HL-60/S4 (cell line): Measurements from ENCODE around the gene IGSF21.

ENCODE experiments used
- in situ Hi-C: fragments of 300-500 bp; cut with MboI; formaldehyde crosslinking; loops from 2 replicates; pipeline ENCODE4 v1.14.3; 2022; ENCODE audit warnings: low sequenced_read_pairs

The IGSF21 gene

GRCh38 chr1:18093646-18094045 is 14.0 kb upstream of the IGSF21 start:
- in situ Hi-C loops: no loop called here

GRCh38 chr1:18094096-18094495 is 13.5 kb upstream of the IGSF21 start:
- in situ Hi-C loops: no loop called here

GRCh38 chr1:18097206-18097605 is 10.4 kb upstream of the IGSF21 start:
- in situ Hi-C loops: no loop called here

- in situ Hi-C loops: no loop called here
Measured at GRCh38 chr1:18099026-18099425, 8.6 kb upstream of the IGSF21 start.

GRCh38 chr1:18100060-18100459 is 7.5 kb upstream of the IGSF21 start:
- in situ Hi-C loops: no loop called here

- in situ Hi-C loops: no loop called here
Measured at GRCh38 chr1:18100491-18101063, 7.0 kb upstream of the IGSF21 start.

GRCh38 chr1:18101508-18101907 is 6.1 kb upstream of the IGSF21 start:
- in situ Hi-C loops: no loop called here

- in situ Hi-C loops: no loop called here
Measured at GRCh38 chr1:18103788-18104421, 3.7 kb upstream of the IGSF21 start.

- in situ Hi-C loops: no loop called here
Measured at GRCh38 chr1:18104546-18105100, 3.0 kb upstream of the IGSF21 start.

- in situ Hi-C loops: no loop called here
Measured at GRCh38 chr1:18105196-18105595, 2.4 kb upstream of the IGSF21 start.

GRCh38 chr1:18108299-18109057 is 880 bp downstream of the IGSF21 start:
- in situ Hi-C loops: no loop called here

- in situ Hi-C loops: no loop called here
Measured at GRCh38 chr1:18109058-18109755, 1.6 kb downstream of the IGSF21 start.

GRCh38 chr1:18109756-18110597 is 2.4 kb downstream of the IGSF21 start:
- in situ Hi-C loops: no loop called here

GRCh38 chr1:18110598-18110939 is 3.0 kb downstream of the IGSF21 start:
- in situ Hi-C loops: no loop called here

- in situ Hi-C loops: no loop called here
Measured at GRCh38 chr1:18110968-18111367, 3.4 kb downstream of the IGSF21 start.

GRCh38 chr1:18111605-18112297 is 4.2 kb downstream of the IGSF21 start:
- in situ Hi-C loops: no loop called here

GRCh38 chr1:18112611-18113010 is 5.0 kb downstream of the IGSF21 start:
- in situ Hi-C loops: no loop called here

GRCh38 chr1:18114726-18115410 is 7.3 kb downstream of the IGSF21 start:
- in situ Hi-C loops: no loop called here

GRCh38 chr1:18116777-18117176 is 9.2 kb downstream of the IGSF21 start:
- in situ Hi-C loops: no loop called here
